ENCODE measurements around the gene RIC8A.

- TF ChIP-seq CTCF (IDR thresholded peaks at IDR 0.05) (no peak), EZH2 (IDR thresholded peaks at IDR 0.05) (no peak)
Observed at GRCh38 chr11:197741-198235, 9.7 kb upstream of the RIC8A start.
